ENCODE data around the gene ADGRV1.

ADGRV1 gene

GRCh38 chr5:91089758-91090157 is 531.2 kb downstream of the ADGRV1 start:
- Histone ChIP-seq H3K27ac (no peak overlapping the region), H3K4me3 (no peak overlapping the region)
- no peak for DNase-seq (ENCODE audit: low spot score)
- TF ChIP-seq CTCF (IDR thresholded peaks at IDR 0.05), result no peak

GRCh38 chr5:91090995-91091394 is 532.4 kb downstream of the ADGRV1 start:
- no peak for TF ChIP-seq CTCF (IDR thresholded peaks at IDR 0.05)
- Histone ChIP-seq H3K27ac (no peak overlapping the region), H3K4me3 (no peak overlapping the region)
- no peak for DNase-seq (ENCODE audit: low spot score)

GRCh38 chr5:91091471-91092234 is 533.1 kb downstream of the ADGRV1 start:
- no peak overlapping the region for H3K4me3 ChIP-seq
- TF ChIP-seq CTCF (IDR thresholded peaks at IDR 0.05), result no peak
- DNase-seq (ENCODE audit: low spot score), result no peak
- no peak overlapping the region for H3K27ac ChIP-seq

GRCh38 chr5:91092859-91093783 is 534.5 kb downstream of the ADGRV1 start:
- no peak for TF ChIP-seq CTCF (IDR thresholded peaks at IDR 0.05)
- Histone ChIP-seq H3K4me3 (no peak overlapping the region), H3K27ac (no peak overlapping the region)
- no peak for DNase-seq (ENCODE audit: low spot score)

GRCh38 chr5:91095313-91095712 is 536.7 kb downstream of the ADGRV1 start:
- no peak for TF ChIP-seq CTCF (IDR thresholded peaks at IDR 0.05)
- Histone ChIP-seq H3K27ac (no peak overlapping the region), H3K4me3 (no peak overlapping the region)
- no peak for DNase-seq (ENCODE audit: low spot score)

GRCh38 chr5:91095786-91096385 is 537.3 kb downstream of the ADGRV1 start:
- Histone ChIP-seq H3K27ac (no peak overlapping the region), H3K4me3 (no peak overlapping the region)
- no peak for TF ChIP-seq CTCF (IDR thresholded peaks at IDR 0.05)
- DNase-seq (ENCODE audit: low spot score), result no peak
